ENCODE results near the gene PRSS33. TPM values are rescaled to one million over a fixed set of nuclear protein-coding genes. Genes with fewer than 3 reads are reported as not detected.

The PRSS33 gene
- total RNA-seq, 1 experiment from 2014 or later: not detected

- peaks cover 9% of the 10 kb centered on the region; the same call in 1 of the 2 replicates for H3K79me2 ChIP-seq (ENCODE audit: insufficient read depth, low read length)
- WGBS (ENCODE audit: extremely low coverage, insufficient read length, low lambda C conversion rate): no CpG with 5 or more reads among the region's 12 CpGs
Observed at GRCh38 chr16:2773188-2773968, 14.0 kb downstream of the PRSS33 start.

More at GRCh38 chr16:2773188-2773968, 14.0 kb downstream of the PRSS33 start:
- peaks cover 5% of the 10 kb centered on the region for H3K27me3 Mint-ChIP-seq (ENCODE audit: low read depth)
- no peak overlapping the region for H4K8ac ChIP-seq (replicated peaks; ENCODE audit: insufficient read length, low read depth, low read length)
- peaks cover 6% of the 10 kb centered on the region for H3K79me1 ChIP-seq (ENCODE audit: insufficient read depth, low read depth, low read length, poor library complexity, severe bottlenecking)
- H2BK12ac ChIP-seq (ENCODE audit: insufficient read length, low read depth, low read length): no peak overlapping the region
- no peak overlapping the region for H3K56ac ChIP-seq (ENCODE audit: insufficient read length, low read depth, low read length)
- H3K23me2 ChIP-seq (ENCODE audit: insufficient read length, low read depth, low read length, poor library complexity, severe bottlenecking): peaks cover 13% of the 10 kb centered on the region
- H3K14ac ChIP-seq (ENCODE audit: insufficient read depth, low read length): no peak overlapping the region
- no peak overlapping the region for H4K5ac ChIP-seq (ENCODE audit: insufficient read length, low read depth, low read length)
- H2BK15ac ChIP-seq (ENCODE audit: low read depth, low read length): no peak overlapping the region
- H3K9me3 ChIP-seq (ENCODE audit: control insufficient read depth, low read depth, low read length): no peaks in the 10 kb centered on the region
- no peak overlapping the region for H3K23ac ChIP-seq (ENCODE audit: insufficient read length, low read depth, low read length)
- peaks cover 39 to 82% (median 67%) of the 10 kb centered on the region in 3 experiments for H3K36me3 Mint-ChIP-seq (ENCODE audit: insufficient read depth in 1 of 3, low read depth in 3 of 3)
- no peak overlapping the region for H3T11ph ChIP-seq (ENCODE audit: low read length)
- H4K20me1 ChIP-seq (ENCODE audit: control insufficient read depth, insufficient read depth, insufficient read length): no peaks in the 10 kb centered on the region
- H3K9ac ChIP-seq (ENCODE audit: extremely low read depth, insufficient read length, low read length): no peak overlapping the region
- H3K27ac Mint-ChIP-seq: peak overlapping the region; percentile 8 to 95 (median 82); a peak in 5 of 7 replicates
- peaks cover 0 to 3% of the 10 kb centered on the region in 2 experiments; a peak in 3 of 5 replicates for H3K9me3 Mint-ChIP-seq
- H3K18ac ChIP-seq (ENCODE audit: insufficient read length, low read depth, low read length): no peak overlapping the region
- H3K4ac ChIP-seq (ENCODE audit: low read depth, low read length): no peak overlapping the region
- H3K4me1 ChIP-seq (ENCODE audit: insufficient read depth, low read length): no peaks in the 10 kb centered on the region
- no peak overlapping the region for H2BK5ac ChIP-seq (ENCODE audit: insufficient read length, low read length)
- peaks cover 19 to 36% of the 10 kb centered on the region in 2 experiments for H3K4me1 Mint-ChIP-seq
- H3K27me3 ChIP-seq (ENCODE audit: insufficient read depth, low read length): no peaks in the 10 kb centered on the region
- H2BK120ac ChIP-seq (ENCODE audit: low read depth, low read length, poor library complexity, severe bottlenecking): no peak overlapping the region
- TF ChIP-seq CTCF (conservative IDR thresholded peaks at IDR 0.05): no peak
- H3K27ac ChIP-seq (ENCODE audit: insufficient read length, low read depth, low read length): no peak overlapping the region
- no peak overlapping the region for H2AFZ ChIP-seq (ENCODE audit: low read length)
- peak overlapping the region in 1 of 2 experiments; percentile 66; a peak in 1 of 5 replicates for H3K4me3 Mint-ChIP-seq
- no peak overlapping the region for H2BK20ac ChIP-seq (ENCODE audit: low read depth, low read length, poor library complexity, severe bottlenecking)
- H4K91ac ChIP-seq (ENCODE audit: insufficient read length, low read depth, low read length): no peak overlapping the region
- H3K4me2 ChIP-seq (ENCODE audit: insufficient read depth, insufficient read length, low read length): no peak overlapping the region
- no peak overlapping the region for H2AK5ac ChIP-seq (ENCODE audit: insufficient read length, low read length)
- peak; percentile 33 for DNase-seq
